SJCRH30 (cell line): ENCODE data around the gene TTLL10. TPM values are rescaled to one million over a fixed set of nuclear protein-coding genes. Genes with fewer than 3 reads are reported as not detected.
"Not testable (repeated sequence)": the region's sequence is repeated elsewhere in the genome, so short reads cannot be mapped to it uniquely, and the experiment has no call there.

ENCODE experiments used
- DNase-seq, 2 experiments: peaks; one replicate each; pipeline ENCODE4 v3.0.0-alpha.2; 2015 to 2020
- H3K27ac ChIP-seq: fragments of 250-450 bp; sonication (Bioruptor Pico); 2 replicates; pipeline ENCODE4 v1.5.1; 2020; ENCODE audit warnings: mild to moderate bottlenecking, moderate library complexity
- H3K27me3 ChIP-seq: fragments of 250-450 bp; sonication (Bioruptor Pico); 2 replicates; pipeline ENCODE4 v1.5.1; 2020; ENCODE audit warnings: mild to moderate bottlenecking, moderate library complexity
- H3K36me3 ChIP-seq: fragments of 250-450 bp; sonication (Bioruptor Pico); 2 replicates; pipeline ENCODE4 v1.5.1; 2020; ENCODE audit warnings: mild to moderate bottlenecking, moderate library complexity
- H3K4me1 ChIP-seq: fragments of 250-450 bp; sonication (Bioruptor Pico); 2 replicates; pipeline ENCODE4 v1.5.1; 2020; ENCODE audit warnings: mild to moderate bottlenecking, moderate library complexity
- H3K4me3 ChIP-seq: fragments of 250-450 bp; sonication (Bioruptor Pico); 2 replicates; pipeline ENCODE4 v1.5.1; 2020; ENCODE audit warnings: mild to moderate bottlenecking, moderate library complexity
- H3K9me3 ChIP-seq: fragments of 250-450 bp; sonication (Bioruptor Pico); replicated peaks from 2 replicates; pipeline ENCODE4 v1.5.1; 2020; ENCODE audit warnings: mild to moderate bottlenecking, moderate library complexity
- total RNA-seq: library from RNA; depleted of rRNA; stranded (reverse); fragments of >200 nt; shearing (Covaris generic); gene quantifications from 2 replicates; pipeline ENCODE4 v1.2.3, GENCODE V29; 2014

The TTLL10 gene
- total RNA-seq, 1 experiment from 2014 or later: 0.42 TPM

- DNase-seq: no peak
- no peaks in the 10 kb centered on the region for H3K36me3 ChIP-seq
- no peak overlapping the region for H3K27ac ChIP-seq
- H3K27me3 ChIP-seq: peaks cover 45% of the 10 kb centered on the region
- no peak overlapping the region for H3K4me3 ChIP-seq
- peaks cover 3% of the 10 kb centered on the region for H3K4me1 ChIP-seq
- no peaks in the 10 kb centered on the region for H3K9me3 ChIP-seq
These were observed 38.1 kb upstream of the TTLL10 start for GRCh38 chr1:1135339-1136136.

DNA sequence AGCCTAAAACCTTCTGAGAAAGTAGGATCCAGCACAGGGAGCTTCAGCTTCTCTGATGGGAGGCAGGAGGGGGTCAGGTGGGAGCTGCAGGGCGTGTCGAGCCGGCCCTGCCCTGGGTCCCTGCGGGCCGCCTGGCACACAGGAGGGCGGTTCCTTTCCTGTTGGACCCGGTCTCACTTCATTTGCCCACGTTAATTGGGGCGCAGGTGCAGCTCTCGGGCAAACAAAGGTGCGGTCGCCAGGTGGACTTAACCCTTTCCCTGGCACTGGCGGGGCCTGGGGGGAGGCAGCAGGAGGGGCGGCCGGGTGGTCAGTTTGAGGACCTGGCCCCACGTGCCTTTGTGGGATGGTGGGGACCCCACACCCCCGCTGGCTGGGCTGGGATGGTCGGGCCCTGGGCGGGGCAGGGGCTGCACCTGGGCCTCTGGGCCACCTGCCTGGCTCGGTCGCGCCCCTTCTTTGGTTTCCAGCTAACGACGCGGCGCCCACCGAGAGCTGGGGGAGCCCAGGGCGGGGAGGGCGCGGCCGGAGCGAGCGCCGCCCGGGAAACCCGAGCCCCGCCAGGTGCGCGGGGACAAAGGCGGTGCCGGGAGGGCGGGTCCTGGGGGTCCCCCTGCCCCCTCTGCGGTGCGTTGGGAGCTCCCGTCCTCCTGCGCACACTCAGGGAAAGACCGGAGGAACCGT is 37.0 kb upstream of the TTLL10 start:
- DNase-seq: no peak
- Histone ChIP-seq H3K36me3 (no peaks in the 10 kb centered on the region), H3K27ac (no peak overlapping the region), H3K4me3 (no peak overlapping the region), H3K9me3 (no peaks in the 10 kb centered on the region), H3K27me3 (peaks cover 40% of the 10 kb centered on the region), H3K4me1 (peaks cover 3% of the 10 kb centered on the region)

DNA sequence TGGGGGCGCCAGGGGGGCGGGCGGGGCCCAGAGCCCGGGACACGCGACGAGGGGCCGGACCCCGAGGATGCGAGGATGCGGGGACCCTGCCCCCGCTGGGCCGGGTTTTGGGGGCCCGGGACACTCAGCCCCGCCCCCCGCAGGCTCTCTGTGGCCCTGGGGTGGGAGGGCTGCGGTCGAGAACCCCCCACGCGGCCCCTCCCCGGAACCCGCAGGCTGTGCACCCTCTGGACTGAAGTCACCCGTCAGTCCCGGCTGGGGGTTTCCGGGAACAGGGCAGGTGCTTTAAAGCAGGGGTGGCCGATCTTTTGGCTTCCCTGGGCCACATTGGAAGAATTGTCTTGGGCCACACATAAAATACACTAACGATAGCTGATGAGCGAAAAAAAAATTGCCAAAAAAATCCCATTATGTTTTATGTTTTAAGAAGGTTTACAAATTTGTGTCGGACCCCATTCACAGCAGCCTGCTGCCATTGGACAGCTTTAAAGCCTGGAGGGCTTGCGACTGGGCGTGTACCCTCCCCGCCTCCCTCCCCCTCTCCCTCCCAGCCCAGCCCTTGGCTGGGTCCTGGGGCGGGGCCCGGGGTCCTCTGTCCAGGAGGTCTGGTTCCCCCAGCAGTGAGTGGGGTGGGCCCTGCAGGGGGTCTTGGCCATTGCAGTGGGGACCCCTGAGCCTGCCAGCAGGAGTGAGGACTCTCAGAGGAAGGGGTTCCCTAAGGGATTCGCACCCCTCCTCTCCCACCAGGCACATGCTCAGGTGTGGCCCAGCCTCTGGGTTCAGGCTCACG is 36.2 kb upstream of the TTLL10 start:
- DNase-seq: no peak
- H3K4me3 ChIP-seq: no peak overlapping the region
- no peaks in the 10 kb centered on the region for H3K9me3 ChIP-seq
- H3K4me1 ChIP-seq: peaks cover 11% of the 10 kb centered on the region
- H3K36me3 ChIP-seq: no peaks in the 10 kb centered on the region
- no peak overlapping the region for H3K27ac ChIP-seq
- H3K27me3 ChIP-seq: peaks cover 32% of the 10 kb centered on the region

GRCh38 chr1:1140673-1141072 is 33.0 kb upstream of the TTLL10 start:
- DNase-seq: no peak
- Histone ChIP-seq H3K27me3 (peaks cover 26% of the 10 kb centered on the region), H3K4me1 (peaks cover 36% of the 10 kb centered on the region), H3K36me3 (no peaks in the 10 kb centered on the region), H3K9me3 (no peaks in the 10 kb centered on the region), H3K27ac (no peak overlapping the region), H3K4me3 (no peak overlapping the region)

DNA sequence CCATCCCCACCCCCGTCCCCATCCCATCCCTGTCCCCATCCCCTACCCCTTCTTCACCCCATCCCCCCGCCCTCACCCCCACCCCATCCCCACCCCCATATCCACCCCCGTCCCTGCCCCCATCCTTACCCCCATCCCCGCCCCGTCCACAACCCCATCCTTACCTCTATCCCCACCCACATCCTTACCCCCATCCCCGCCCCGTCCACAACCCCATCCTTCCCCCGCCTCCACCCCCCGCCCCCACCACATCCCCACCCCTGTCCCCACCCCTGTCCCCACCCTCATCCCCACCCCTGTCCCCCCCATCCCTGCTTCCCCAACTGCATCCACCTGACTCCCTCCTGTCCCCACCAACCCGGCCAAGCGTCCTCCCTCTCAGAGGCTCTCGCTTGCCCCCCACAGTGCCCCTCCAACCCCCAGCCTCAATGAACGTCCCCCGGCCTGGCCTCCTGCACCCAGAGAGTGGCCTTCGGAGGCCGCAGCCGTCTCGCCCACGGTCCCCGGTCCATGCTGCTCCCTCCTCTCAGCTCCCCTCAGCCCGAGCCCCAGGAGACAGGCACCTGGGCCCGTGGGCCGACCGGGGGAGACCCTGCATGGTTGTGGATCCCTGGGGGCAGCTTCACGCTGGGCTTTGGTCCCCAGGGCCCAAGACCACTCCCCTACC is 32.3 kb upstream of the TTLL10 start:
- no peaks in the 10 kb centered on the region for H3K36me3 ChIP-seq
- H3K4me1 ChIP-seq: peaks cover 38% of the 10 kb centered on the region
- H3K27ac ChIP-seq: no peak overlapping the region
- peaks cover 27% of the 10 kb centered on the region for H3K27me3 ChIP-seq
- no peak overlapping the region for H3K4me3 ChIP-seq
- no peak for DNase-seq
- no peaks in the 10 kb centered on the region for H3K9me3 ChIP-seq

GRCh38 chr1:1141911-1142250 is 31.8 kb upstream of the TTLL10 start:
- H3K9me3 ChIP-seq: no peaks in the 10 kb centered on the region
- DNase-seq: no peak
- H3K4me3 ChIP-seq: no peak overlapping the region
- H3K27ac ChIP-seq: no peak overlapping the region
- H3K36me3 ChIP-seq: no peaks in the 10 kb centered on the region
- H3K27me3 ChIP-seq: peaks cover 26% of the 10 kb centered on the region
- H3K4me1 ChIP-seq: peaks cover 38% of the 10 kb centered on the region

GRCh38 chr1:1142352-1142751 is 31.3 kb upstream of the TTLL10 start:
- H3K4me3 ChIP-seq, DNase-seq, H3K27ac ChIP-seq, H3K9me3 ChIP-seq, H3K36me3 ChIP-seq: not testable (repeated sequence)
- Histone ChIP-seq H3K27me3 (peaks cover 25% of the 10 kb centered on the region), H3K4me1 (peaks cover 37% of the 10 kb centered on the region)

DNA sequence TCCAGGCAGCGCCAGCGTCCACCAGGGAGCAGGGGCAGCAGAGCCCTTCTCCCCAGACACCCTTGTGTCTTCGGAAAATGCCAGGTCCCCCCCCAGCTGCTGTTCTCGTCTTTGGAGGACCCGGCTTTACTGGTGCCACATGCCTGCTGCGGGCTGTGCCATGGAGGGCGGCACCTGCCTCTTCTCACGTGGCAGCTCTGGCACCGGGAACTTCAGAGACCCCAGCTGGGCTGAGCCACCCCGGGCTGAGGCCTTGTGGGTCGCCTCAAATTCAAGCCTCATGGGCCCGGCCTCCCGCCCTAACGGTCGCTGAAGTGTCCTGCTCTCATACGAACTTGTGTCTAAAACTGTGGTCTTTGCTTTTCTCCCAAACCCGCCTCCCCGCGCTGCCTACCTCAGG is 30.8 kb upstream of the TTLL10 start:
- Histone ChIP-seq H3K27ac (no peak overlapping the region), H3K9me3 (no peaks in the 10 kb centered on the region), H3K27me3 (peaks cover 21% of the 10 kb centered on the region), H3K4me1 (peaks cover 35% of the 10 kb centered on the region), H3K4me3 (no peak overlapping the region), H3K36me3 (no peaks in the 10 kb centered on the region)
- no peak for DNase-seq

- H3K27me3 ChIP-seq: peaks cover 17% of the 10 kb centered on the region
These were observed 30.0 kb upstream of the TTLL10 start for GRCh38 chr1:1143636-1144035.

DNA sequence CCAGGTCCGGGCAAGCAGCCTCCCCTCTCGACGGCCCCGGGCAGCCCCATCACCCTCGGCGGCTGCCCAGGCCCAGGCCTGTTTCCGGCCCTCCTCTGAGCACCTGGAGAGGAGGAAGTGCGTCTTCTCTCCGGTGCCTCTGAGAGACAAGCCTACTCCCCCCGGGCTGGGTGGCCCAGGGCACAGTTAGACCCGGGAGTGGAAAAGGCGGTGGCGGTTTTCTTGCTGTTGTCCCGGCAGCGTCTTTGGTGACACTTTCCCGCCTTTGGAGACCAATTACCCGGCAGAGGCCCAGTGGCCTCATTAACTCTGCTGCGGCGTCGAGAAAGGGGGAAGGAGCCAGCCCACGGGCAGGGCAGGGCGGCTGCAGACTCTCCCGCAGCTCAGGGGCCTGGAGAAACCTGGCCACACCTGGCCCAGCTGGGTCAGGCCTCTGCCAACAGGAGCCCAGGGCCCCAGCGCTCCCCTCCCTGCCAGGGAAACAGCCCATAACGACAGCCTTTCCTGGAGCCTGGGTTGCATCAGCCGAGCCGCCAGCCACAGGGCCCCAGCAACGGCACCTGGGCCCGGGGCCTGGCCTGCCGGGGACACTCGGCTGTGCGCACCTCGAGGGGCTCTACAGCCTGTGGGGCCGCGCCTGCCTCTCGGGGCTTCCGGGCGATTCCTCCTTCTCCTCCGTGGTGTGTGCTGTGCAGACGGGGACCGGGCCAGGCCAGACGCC is 29.4 kb upstream of the TTLL10 start:
- peak overlapping the region; percentile 68 for H3K27ac ChIP-seq
- H3K9me3 ChIP-seq: no peaks in the 10 kb centered on the region
- peak; percentile 56 to 62 for DNase-seq
- H3K4me1 ChIP-seq: peaks cover 35% of the 10 kb centered on the region
- H3K27me3 ChIP-seq: peaks cover 15% of the 10 kb centered on the region
- H3K4me3 ChIP-seq: peak overlapping the region; percentile 57
- no peaks in the 10 kb centered on the region for H3K36me3 ChIP-seq

More at GRCh38 chr1:1143636-1144035, 30.0 kb upstream of the TTLL10 start:
- H3K4me1 ChIP-seq: peaks cover 35% of the 10 kb centered on the region
- no peak for DNase-seq
- H3K36me3 ChIP-seq: no peaks in the 10 kb centered on the region
- no peaks in the 10 kb centered on the region for H3K9me3 ChIP-seq
- no peak overlapping the region for H3K4me3 ChIP-seq
- no peak overlapping the region for H3K27ac ChIP-seq

DNA sequence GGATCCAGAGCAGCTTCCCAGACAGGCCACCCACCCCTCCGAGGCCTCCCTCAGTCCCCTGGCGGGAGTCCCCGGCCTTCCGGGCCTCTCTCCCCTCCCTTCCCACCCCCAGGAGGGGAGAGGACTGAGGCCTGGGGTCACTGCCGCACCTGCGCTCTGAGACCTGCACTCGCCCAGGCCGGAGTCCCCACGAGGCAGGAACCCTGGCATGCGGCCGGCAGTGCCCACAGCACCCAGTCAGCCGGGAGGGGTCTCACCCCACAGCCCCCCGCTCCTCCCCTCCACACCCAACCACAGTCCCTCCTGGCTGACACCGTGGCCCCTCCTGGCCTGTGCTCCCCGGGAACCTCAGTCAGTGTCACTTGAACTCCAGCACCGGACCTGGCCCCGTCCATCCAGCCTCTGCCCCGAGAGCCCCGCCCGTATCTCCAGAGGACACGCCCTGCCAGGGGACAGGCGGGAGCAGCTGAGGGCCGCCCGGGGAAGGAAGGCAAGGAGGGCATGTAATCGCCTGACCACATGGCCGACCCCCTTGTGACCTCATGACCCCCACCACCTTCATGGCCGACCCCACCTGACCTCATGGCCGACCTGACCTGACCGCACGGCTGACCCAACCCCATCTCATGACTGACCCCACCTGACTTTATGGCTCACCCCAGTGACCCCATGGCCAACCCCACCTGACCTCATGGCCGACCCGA is 28.7 kb upstream of the TTLL10 start:
- Histone ChIP-seq H3K4me3 (peak overlapping the region; percentile 57), H3K9me3 (no peaks in the 10 kb centered on the region), H3K27me3 (peaks cover 15% of the 10 kb centered on the region), H3K27ac (peak overlapping the region; percentile 68), H3K36me3 (no peaks in the 10 kb centered on the region), H3K4me1 (peaks cover 35% of the 10 kb centered on the region)
- DNase-seq: peak; percentile 91 to 93

GRCh38 chr1:1145547-1145914 is 28.1 kb upstream of the TTLL10 start:
- Histone ChIP-seq H3K27ac (peak overlapping the region; percentile 68), H3K4me3 (no peak overlapping the region), H3K9me3 (no peaks in the 10 kb centered on the region), H3K36me3 (no peaks in the 10 kb centered on the region), H3K27me3 (peaks cover 15% of the 10 kb centered on the region), H3K4me1 (peaks cover 35% of the 10 kb centered on the region)
- DNase-seq: no peak

- H3K36me3 ChIP-seq: no peaks in the 10 kb centered on the region
- peaks cover 35% of the 10 kb centered on the region for H3K4me1 ChIP-seq
- no peak overlapping the region for H3K27ac ChIP-seq
- H3K27me3 ChIP-seq: peaks cover 15% of the 10 kb centered on the region
- H3K9me3 ChIP-seq: no peaks in the 10 kb centered on the region
- no peak overlapping the region for H3K4me3 ChIP-seq
- DNase-seq: no peak
These were observed 27.7 kb upstream of the TTLL10 start for GRCh38 chr1:1146026-1146425.

- H3K4me3 ChIP-seq: no peak overlapping the region
- peaks cover 35% of the 10 kb centered on the region for H3K4me1 ChIP-seq
- no peaks in the 10 kb centered on the region for H3K9me3 ChIP-seq
- H3K27me3 ChIP-seq: peaks cover 15% of the 10 kb centered on the region
- no peak overlapping the region for H3K27ac ChIP-seq
- DNase-seq: no peak
- no peaks in the 10 kb centered on the region for H3K36me3 ChIP-seq
These were observed 27.1 kb upstream of the TTLL10 start for GRCh38 chr1:1146596-1146995.
